Caki2 (cell line): ENCODE measurements around the gene GDPD2. TPM values are rescaled to one million over a fixed set of nuclear protein-coding genes. Genes with fewer than 3 reads are reported as not detected.

ENCODE experiments used
- total RNA-seq: library from RNA; depleted of rRNA; stranded (reverse); fragments of >200 nt; shearing (Covaris generic); gene quantifications from 2 replicates; pipeline ENCODE4 v1.2.3, GENCODE V29; 2014; ENCODE audit warnings: low replicate concordance; rRNA removed

The GDPD2 gene
- total RNA-seq, 1 experiment from 2014 or later, result not detected

Other genes with a start within 250 kb of the GDPD2 start
- not detected in 2 replicates for gene DGAT2L6, start 245.8 kb upstream of the GDPD2 start, total RNA-seq
- not detected in 2 replicates for gene AWAT1, start 188.7 kb upstream of the GDPD2 start, total RNA-seq
- gene P2RY4, start 163.1 kb upstream of the GDPD2 start, total RNA-seq, result not detected in 2 replicates
- gene ARR3, start 155.0 kb upstream of the GDPD2 start, total RNA-seq, result not detected in 2 replicates
- not detected in 2 replicates for gene RAB41, start 141.1 kb upstream of the GDPD2 start, total RNA-seq
- gene PDZD11, start 133.4 kb upstream of the GDPD2 start, total RNA-seq, result 31.7 and 51.1 TPM in 2 replicates
- gene KIF4A, start 133.2 kb upstream of the GDPD2 start, total RNA-seq, result 18.1 and 19.9 TPM in 2 replicates
- gene DLG3, start 21.5 kb downstream of the GDPD2 start, total RNA-seq, result 25.6 and 56.5 TPM in 2 replicates